OCI-LY3 (cell line): ENCODE data around the gene TAMM41.
A peak's percentile ranks its signal among the peaks of the same experiment; 100 is the strongest.

ENCODE experiments used
- H2AFZ ChIP-seq: fragments of 200-600, 300-600 bp; shearing (Covaris generic); 2 replicates; pipeline ENCODE4 v1.6.0; 2014; ENCODE audit warnings: antibody characterized with exemption, low read depth, low read length
- H3K27ac ChIP-seq: fragments of 200-600, 300-600 bp; sonication (generic); 2 replicates; pipeline ENCODE4 v1.5.1; 2014; ENCODE audit warnings: mild to moderate bottlenecking, low read length, moderate library complexity, mixed read lengths
- H3K27me3 ChIP-seq: fragments of 200-600, 300-600 bp; sonication (generic); 2 replicates; pipeline ENCODE4 v1.6.1; 2014; ENCODE audit warnings: low read depth, low read length, mixed read lengths
- H3K36me3 ChIP-seq: fragments of 200-600, 300-600 bp; sonication (generic); replicated peaks from 2 replicates; pipeline ENCODE3; 2014; ENCODE audit warnings: low read depth, low read length, mixed read lengths
- H3K4me1 ChIP-seq: fragments of 300-600, 200-600 bp; sonication (generic); 2 replicates; pipeline ENCODE4 v1.6.1; 2014; ENCODE audit warnings: low read length, mixed read lengths
- H3K4me2 ChIP-seq: fragments of 200-600, 300-600 bp; sonication (generic); 2 replicates; pipeline ENCODE4 v1.6.1; 2014; ENCODE audit warnings: low read length, mixed read lengths
- H3K4me3 ChIP-seq: fragments of 300-600, 200-600 bp; sonication (generic); 2 replicates; pipeline ENCODE4 v1.5.1; 2014; ENCODE audit warnings: antibody characterized with exemption, mild to moderate bottlenecking, low read length, moderate library complexity
- H3K79me2 ChIP-seq: fragments of 300-600, 200-600 bp; shearing (Covaris generic); 2 replicates; pipeline ENCODE4 v1.6.1; 2014; ENCODE audit warnings: mild to moderate bottlenecking, low read length, mixed read lengths
- H3K9ac ChIP-seq: fragments of 300-600, 200-600 bp; shearing (Covaris generic); 2 replicates; pipeline ENCODE4 v1.6.0; 2014; ENCODE audit warnings: mild to moderate bottlenecking, low read length, moderate library complexity
- H3K9me3 ChIP-seq: fragments of 200-600, 300-600 bp; shearing (Covaris generic); 2 replicates; pipeline ENCODE4 v1.6.1; 2014; ENCODE audit warnings: low read length, mixed read lengths; ENCODE audit not compliant: insufficient read depth
- H4K20me1 ChIP-seq: fragments of 200-600, 300-600 bp; sonication (generic); 2 replicates; pipeline ENCODE4 v1.6.1; 2016; ENCODE audit warnings: low read length, mixed read lengths; ENCODE audit not compliant: insufficient read depth
- CTCF ChIP-seq: fragments of 200-600, 300-600 bp; sonication (generic); IDR thresholded peaks from 2 replicates; pipeline ENCODE4 v1.5.1; 2014; ENCODE audit warnings: antibody characterized with exemption, low read length, low read depth
- EZH2phosphoT487 ChIP-seq: fragments of 200-600 bp; shearing (Covaris generic); IDR thresholded peaks from 2 replicates; pipeline ENCODE4 v1.6.1; 2018; ENCODE audit warnings: antibody characterized with exemption, mixed run types, low read depth

TAMM41 gene

DNA sequence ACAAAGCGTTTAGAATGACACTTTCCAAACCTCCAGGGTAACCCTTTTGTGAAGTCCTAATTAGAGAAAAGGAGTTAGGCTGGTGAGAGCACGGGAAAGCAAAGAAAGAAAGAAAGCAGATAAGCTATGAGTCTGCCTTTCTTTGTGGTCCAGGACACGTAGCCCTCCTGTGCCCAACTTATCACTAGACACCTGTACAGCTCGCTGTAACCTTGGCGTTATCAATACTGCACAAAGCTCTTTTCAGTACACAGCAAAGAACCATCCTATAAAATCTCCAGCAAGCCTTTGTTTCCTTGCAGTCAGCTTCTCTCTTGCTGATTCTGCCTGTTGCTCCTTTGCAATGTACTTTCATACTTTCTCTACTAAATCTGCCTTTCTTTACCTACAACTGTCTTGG, 6.8 kb upstream of the TAMM41 start:
- Histone ChIP-seq H3K27ac (no peak overlapping the region), H3K4me3 (no peak overlapping the region), H3K36me3 (no peaks in the 10 kb centered on the region), H3K27me3 (peaks cover 13% of the 10 kb centered on the region; the same call in 1 of the 2 replicates), H3K79me2 (no peaks in the 10 kb centered on the region), H4K20me1 (no peaks in the 10 kb centered on the region), H3K4me1 (no peaks in the 10 kb centered on the region), H3K9me3 (0 out of 2 replicates have a peak, but pooled peaks cover 4% of the 10 kb centered on the region), H3K4me2 (no peak overlapping the region), H3K9ac (no peak overlapping the region), H2AFZ (no peak overlapping the region)
- TF ChIP-seq EZH2phosphoT487 (no peak), CTCF (no peak)

DNA sequence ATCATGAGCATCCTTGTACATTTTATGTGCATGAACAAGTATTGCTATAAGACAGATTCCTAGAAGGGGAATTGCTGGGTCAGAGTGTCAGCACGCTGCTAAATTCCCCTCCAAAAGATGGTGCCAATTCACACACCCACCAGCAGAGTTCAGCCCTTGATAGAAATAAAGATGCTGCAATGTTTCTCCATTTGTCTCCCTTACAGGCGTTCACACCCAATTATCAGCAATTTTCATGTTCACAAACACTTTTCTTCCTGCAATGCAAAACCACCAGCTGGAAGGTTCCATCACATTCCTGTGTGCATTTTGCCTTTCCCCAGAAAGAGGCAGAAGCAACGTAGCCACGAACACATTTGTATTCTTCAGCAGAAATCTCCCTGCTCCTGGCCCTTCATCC, 3.3 kb upstream of the TAMM41 start:
- no peak for TF ChIP-seq CTCF
- no peak for TF ChIP-seq EZH2phosphoT487
- no peak overlapping the region for H3K27ac ChIP-seq

GRCh38 chr3:11847607-11848006, 922 bp upstream of the TAMM41 start:
- H3K36me3 ChIP-seq: peaks cover 9% of the 10 kb centered on the region
- H3K27ac ChIP-seq: no peak overlapping the region

More for the DNA sequence above, 3.3 kb upstream of the TAMM41 start:
- no peak overlapping the region for H3K9ac ChIP-seq
- peaks cover 16% of the 10 kb centered on the region for H3K79me2 ChIP-seq
- H2AFZ ChIP-seq: no peak overlapping the region
- no peaks in the 10 kb centered on the region for H3K36me3 ChIP-seq
- 0 out of 2 replicates have a peak, but pooled peaks cover 4% of the 10 kb centered on the region for H3K9me3 ChIP-seq
- H4K20me1 ChIP-seq: no peaks in the 10 kb centered on the region
- peaks cover 13% of the 10 kb centered on the region; the same call in 1 of the 2 replicates for H3K27me3 ChIP-seq
- no peak overlapping the region for H3K4me2 ChIP-seq
- H3K4me3 ChIP-seq: no peak overlapping the region
- H3K4me1 ChIP-seq: peaks cover 14% of the 10 kb centered on the region

DNA sequence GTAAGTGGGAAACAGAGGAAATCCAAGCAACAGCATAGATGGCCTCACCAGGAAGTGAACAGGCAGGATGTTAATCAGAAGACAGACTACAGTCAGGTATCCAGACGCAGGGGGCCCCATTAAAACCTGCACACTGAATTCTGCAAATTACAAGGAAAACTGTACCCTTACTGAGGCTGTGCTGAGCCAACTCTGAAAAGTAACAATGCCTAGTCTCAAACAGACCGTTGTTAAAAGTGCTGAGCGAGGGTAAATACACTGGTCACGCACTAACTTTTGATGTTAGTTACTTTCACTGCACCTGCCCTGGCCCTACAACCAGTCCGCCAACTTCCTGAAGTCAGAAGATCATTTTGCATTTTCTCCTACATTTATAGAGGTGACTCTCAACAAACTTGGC, 1.0 kb downstream of the TAMM41 start:
- Histone ChIP-seq H4K20me1 (no peaks in the 10 kb centered on the region), H3K9me3 (no peaks in the 10 kb centered on the region), H3K4me2 (peak overlapping the region; percentile 70), H3K27ac (no peak overlapping the region), H3K36me3 (peaks cover 21% of the 10 kb centered on the region), H3K4me1 (peaks cover 16% of the 10 kb centered on the region), H3K27me3 (no peaks in the 10 kb centered on the region), H2AFZ (peak overlapping the region; percentile 44; the same call in 1 of the 2 replicates), H3K9ac (peak overlapping the region; percentile 78), H3K79me2 (peaks cover 23% of the 10 kb centered on the region), H3K4me3 (peak overlapping the region; percentile 95)
- TF ChIP-seq CTCF (no peak), EZH2phosphoT487 (no peak)

More at GRCh38 chr3:11847607-11848006, 922 bp upstream of the TAMM41 start:
- H3K9ac ChIP-seq: no peak overlapping the region; the same call in 1 of the 2 replicates
- peaks cover 23% of the 10 kb centered on the region for H3K79me2 ChIP-seq
- H3K4me3 ChIP-seq: peak overlapping the region; percentile 95; the same call in 1 of the 2 replicates
- no peaks in the 10 kb centered on the region for H4K20me1 ChIP-seq
- H3K9me3 ChIP-seq: no peaks in the 10 kb centered on the region
- peak overlapping the region; percentile 95 for H2AFZ ChIP-seq
- peaks cover 16% of the 10 kb centered on the region for H3K4me1 ChIP-seq
- no peak for TF ChIP-seq EZH2phosphoT487
- TF ChIP-seq CTCF: peak; percentile 42
- peak overlapping the region; percentile 79 for H3K4me2 ChIP-seq
- H3K27me3 ChIP-seq: 0 out of 2 replicates have a peak, but pooled peaks cover 2% of the 10 kb centered on the region
